Umbilical cord (tissue), 2 donors: ENCODE data around the gene NAT14. TPM values are rescaled to one million over a fixed set of nuclear protein-coding genes. Genes with fewer than 3 reads are reported as not detected.

Experiments used
- DNase-seq: peaks from one replicate; pipeline ENCODE4 v3.0.0-alpha.2; 2015; ENCODE audit warnings: low spot score
- total RNA-seq: library from RNA; depleted of rRNA; stranded (reverse); fragments of >200 nt; gene quantifications from one replicate; pipeline ENCODE4 v1.2.3, GENCODE V29; 2014; ENCODE audit warnings: low replicate concordance; ENCODE audit not compliant: insufficient read depth

NAT14 gene
- total RNA-seq, 1 donor from 2014 or later: 18.8 TPM

DNA sequence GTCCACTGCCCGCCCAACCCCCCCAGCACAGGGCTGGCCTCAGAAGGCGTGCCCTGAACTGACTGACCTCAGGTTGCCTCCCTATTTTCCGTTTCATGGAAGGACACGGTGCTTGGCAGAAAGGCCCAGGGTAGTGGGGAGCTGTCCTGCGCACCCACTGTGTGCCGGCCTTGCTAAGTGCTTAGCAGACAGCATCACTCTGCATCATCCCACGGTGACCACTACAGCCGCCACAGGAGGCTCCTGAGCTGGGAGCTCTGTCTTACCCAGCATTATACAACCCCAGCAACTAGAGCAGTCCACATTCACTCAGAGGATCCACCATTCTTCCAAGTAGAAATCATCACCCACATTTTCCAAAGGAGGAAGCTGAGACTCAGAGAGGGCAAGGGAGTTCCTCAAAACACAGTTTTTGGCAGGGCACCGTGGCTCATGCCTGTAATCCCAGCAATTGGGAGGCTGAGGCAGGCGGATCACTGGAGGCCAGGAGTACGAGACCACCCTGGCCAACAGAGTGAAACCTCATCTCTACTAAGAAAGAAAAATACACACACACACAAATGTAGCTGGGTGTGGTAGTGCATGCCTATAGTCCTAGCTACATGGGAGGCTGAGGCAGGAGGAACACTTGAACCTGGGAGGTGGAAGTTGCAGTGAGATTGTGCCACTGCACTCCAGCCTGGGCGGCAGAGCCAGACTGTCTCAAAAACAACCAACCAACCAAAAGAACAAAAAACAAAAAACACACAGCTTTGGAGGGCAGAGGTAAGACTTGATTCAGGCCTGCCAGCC, 50.4 kb downstream of the NAT14 start:
- no peak for DNase-seq

- DNase-seq: no peak
Observed at GRCh38 chr19:55535965-55536350, 51.0 kb downstream of the NAT14 start.

DNA sequence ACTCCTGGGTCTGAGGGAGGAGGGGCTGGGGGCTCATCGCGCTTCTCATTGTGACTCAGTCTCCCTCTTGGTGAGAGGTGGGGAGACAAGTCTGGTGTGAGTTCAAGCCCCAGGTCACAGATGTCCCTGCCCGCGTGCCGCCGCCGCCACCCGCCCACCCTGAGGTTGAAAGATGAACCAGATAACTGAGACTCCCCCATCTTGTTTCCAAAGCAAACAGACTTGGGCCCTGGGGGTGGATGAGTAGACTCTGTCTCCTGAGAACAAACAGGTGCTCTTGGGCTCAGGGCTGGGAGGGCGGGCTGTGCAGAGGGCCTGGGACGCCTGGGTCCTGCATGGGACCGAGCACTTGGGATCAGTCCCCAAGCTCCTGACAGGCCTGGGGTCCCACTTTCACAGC, 51.4 kb downstream of the NAT14 start:
- DNase-seq: no peak

Other genes starting within 250 kb of the NAT14 start
- 10.4 TPM for gene PPP6R1, start 226.2 kb upstream of the NAT14 start, total RNA-seq
- 7.0 TPM for gene HSPBP1, start 205.1 kb upstream of the NAT14 start, total RNA-seq
- not detected for gene BRSK1, start 201.2 kb upstream of the NAT14 start, total RNA-seq
- gene TMEM150B, start 159.8 kb upstream of the NAT14 start, total RNA-seq: 2.2 TPM
- gene KMT5C, start 145.3 kb upstream of the NAT14 start, total RNA-seq: 10.6 TPM
- not detected for gene COX6B2, start 130.5 kb upstream of the NAT14 start, total RNA-seq
- gene GARIN5B, start 121.9 kb upstream of the NAT14 start, total RNA-seq: not detected
- 12.0 TPM for gene IL11, start 114.7 kb upstream of the NAT14 start, total RNA-seq
- gene TMEM190, start 108.4 kb upstream of the NAT14 start, total RNA-seq: not detected
- gene TMEM238, start 100.9 kb upstream of the NAT14 start, total RNA-seq: 8.9 TPM
- 227 TPM for gene RPL28, start 99.3 kb upstream of the NAT14 start, total RNA-seq
- 19.3 TPM for gene UBE2S, start 77.4 kb upstream of the NAT14 start, total RNA-seq
- gene SHISA7, start 41.9 kb upstream of the NAT14 start, total RNA-seq: 1.2 TPM
- gene ISOC2, start 23.5 kb upstream of the NAT14 start, total RNA-seq: 15.9 TPM
- 3.9 TPM for gene C19orf85, start 20.4 kb upstream of the NAT14 start, total RNA-seq
- gene ZNF628, start 8.6 kb upstream of the NAT14 start, total RNA-seq: 1.7 TPM
- 67.9 TPM for gene SSC5D, start 3.2 kb downstream of the NAT14 start, total RNA-seq
- gene SBK2, start 51.9 kb downstream of the NAT14 start, total RNA-seq: not detected
- not detected for gene SBK3, start 60.4 kb downstream of the NAT14 start, total RNA-seq
- 1.4 TPM for gene ZNF579, start 95.7 kb downstream of the NAT14 start, total RNA-seq
- 2.4 TPM for gene FIZ1, start 114.3 kb downstream of the NAT14 start, total RNA-seq
- 7.2 TPM for gene ZNF524, start 115.1 kb downstream of the NAT14 start, total RNA-seq
- 0.72 TPM for gene ZNF865, start 120.5 kb downstream of the NAT14 start, total RNA-seq
- gene ZNF784, start 139.4 kb downstream of the NAT14 start, total RNA-seq: 5.1 TPM
- 17.1 TPM for gene ZNF580, start 155.8 kb downstream of the NAT14 start, total RNA-seq
- gene ZNF581, start 158.5 kb downstream of the NAT14 start, total RNA-seq: 20.0 TPM
- gene CCDC106, start 163.0 kb downstream of the NAT14 start, total RNA-seq: 9.4 TPM
- gene U2AF2, start 169.8 kb downstream of the NAT14 start, total RNA-seq: 40.7 TPM
- gene EPN1, start 190.0 kb downstream of the NAT14 start, total RNA-seq: 7.5 TPM